ENCODE results near the gene BPIFB2.

BPIFB2 gene

DNA sequence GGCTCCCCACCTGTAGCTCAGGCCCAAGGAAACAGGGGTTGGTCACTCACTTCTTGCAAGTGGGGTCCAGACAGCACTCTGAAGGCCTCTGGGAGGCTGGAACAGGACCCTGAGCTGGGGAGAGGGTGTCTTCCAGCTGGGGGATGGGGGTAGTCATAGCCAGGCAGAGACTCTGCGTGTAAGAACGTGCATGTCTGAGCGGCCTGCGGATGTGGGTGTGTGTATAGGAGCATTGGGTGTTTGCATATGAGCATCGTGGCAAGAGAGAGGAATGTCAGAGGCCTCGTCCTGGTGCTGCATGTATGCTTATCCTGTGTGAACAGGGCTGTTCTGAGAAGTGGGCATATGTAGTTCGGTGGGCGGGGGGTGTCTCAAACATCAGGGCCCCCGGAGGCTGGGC is 58.3 kb downstream of the BPIFB2 start:
- DNase-seq (ENCODE audit: low read depth, low spot score) = no peak
- TF ChIP-seq, protein P1, sequence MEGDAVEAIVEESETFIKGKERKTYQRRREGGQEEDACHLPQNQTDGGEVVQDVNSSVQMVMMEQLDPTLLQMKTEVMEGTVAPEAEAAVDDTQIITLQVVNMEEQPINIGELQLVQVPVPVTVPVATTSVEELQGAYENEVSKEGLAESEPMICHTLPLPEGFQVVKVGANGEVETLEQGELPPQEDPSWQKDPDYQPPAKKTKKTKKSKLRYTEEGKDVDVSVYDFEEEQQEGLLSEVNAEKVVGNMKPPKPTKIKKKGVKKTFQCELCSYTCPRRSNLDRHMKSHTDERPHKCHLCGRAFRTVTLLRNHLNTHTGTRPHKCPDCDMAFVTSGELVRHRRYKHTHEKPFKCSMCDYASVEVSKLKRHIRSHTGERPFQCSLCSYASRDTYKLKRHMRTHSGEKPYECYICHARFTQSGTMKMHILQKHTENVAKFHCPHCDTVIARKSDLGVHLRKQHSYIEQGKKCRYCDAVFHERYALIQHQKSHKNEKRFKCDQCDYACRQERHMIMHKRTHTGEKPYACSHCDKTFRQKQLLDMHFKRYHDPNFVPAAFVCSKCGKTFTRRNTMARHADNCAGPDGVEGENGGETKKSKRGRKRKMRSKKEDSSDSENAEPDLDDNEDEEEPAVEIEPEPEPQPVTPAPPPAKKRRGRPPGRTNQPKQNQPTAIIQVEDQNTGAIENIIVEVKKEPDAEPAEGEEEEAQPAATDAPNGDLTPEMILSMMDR (IDR thresholded peaks at IDR 0.05; ENCODE audit: low read depth, low read length) = no peak
- in situ Hi-C loops (cut with HindIII; ENCODE audit: low sequenced_read_pairs) = no loop called here
- no peak overlapping the region for H3K4me3 ChIP-seq (ENCODE audit: low read depth, low read length)

DNA sequence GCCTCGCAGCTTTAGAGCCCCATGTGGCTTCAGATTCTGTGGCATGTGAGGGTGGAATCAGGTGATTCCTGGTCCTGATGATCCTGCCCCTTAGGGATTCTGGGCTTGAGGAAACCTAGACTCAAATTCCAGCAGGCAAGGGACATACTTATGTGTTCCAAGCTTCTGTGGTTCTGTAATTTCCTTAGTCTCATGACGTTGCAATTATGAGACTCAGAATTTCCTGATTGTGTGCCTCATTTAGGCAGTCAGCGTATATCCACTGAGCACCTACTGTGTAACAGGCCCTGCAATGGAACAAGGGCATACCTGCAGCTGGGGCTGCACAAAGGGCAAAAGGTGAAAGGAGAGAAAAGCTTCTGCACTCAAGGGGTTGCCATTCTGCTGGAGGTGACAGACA is 60.3 kb downstream of the BPIFB2 start:
- no peak for DNase-seq (ENCODE audit: low read depth, low spot score)
- in situ Hi-C loops (cut with HindIII; ENCODE audit: low sequenced_read_pairs) = no loop called here

DNA sequence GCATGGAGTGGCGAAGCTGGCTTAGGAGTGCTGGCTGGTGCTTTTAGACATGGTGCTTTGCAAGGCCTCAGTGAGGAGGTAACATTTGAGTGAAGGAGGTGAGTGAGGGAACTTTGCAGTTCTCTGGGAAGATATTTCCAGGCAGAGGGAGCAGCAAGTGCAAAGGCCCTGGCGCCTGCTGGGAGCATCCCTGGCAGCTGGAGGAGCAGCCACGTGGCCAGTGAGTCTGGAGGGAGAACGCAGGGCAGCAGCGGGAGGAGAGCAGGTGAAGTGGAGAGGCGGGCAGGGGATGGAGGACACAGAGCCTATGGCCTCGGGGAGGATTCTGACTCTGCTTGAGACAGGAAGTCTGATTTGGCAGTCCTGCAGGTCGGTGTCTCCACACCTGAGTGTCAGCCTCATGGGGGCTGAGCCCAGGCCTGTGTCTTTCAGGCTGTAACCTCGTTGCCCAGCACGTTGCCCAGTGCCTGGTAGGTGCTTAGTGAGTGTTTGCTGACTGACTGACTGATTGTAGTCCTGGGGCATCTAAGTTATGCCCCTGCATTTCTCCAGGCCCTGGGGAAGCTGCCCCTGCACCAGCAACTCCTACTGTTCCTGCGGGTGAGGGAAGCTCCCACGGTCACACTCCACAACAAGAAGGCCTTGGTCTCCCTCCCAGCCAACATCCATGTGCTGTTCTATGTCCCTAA is 60.9 kb downstream of the BPIFB2 start:
- TF ChIP-seq, protein P1 (IDR thresholded peaks at IDR 0.05; ENCODE audit: low read depth, low read length) = no peak
- no peak overlapping the region for H3K4me3 ChIP-seq (ENCODE audit: low read depth, low read length)
- in situ Hi-C loops (cut with HindIII; ENCODE audit: low sequenced_read_pairs) = no loop called here
- DNase-seq (ENCODE audit: low read depth, low spot score) = no peak

More for the DNA sequence above, 60.3 kb downstream of the BPIFB2 start:
- TF ChIP-seq, protein P1 (IDR thresholded peaks at IDR 0.05; ENCODE audit: low read depth, low read length) = no peak
- H3K4me3 ChIP-seq (ENCODE audit: low read depth, low read length) = no peak overlapping the region

DNA sequence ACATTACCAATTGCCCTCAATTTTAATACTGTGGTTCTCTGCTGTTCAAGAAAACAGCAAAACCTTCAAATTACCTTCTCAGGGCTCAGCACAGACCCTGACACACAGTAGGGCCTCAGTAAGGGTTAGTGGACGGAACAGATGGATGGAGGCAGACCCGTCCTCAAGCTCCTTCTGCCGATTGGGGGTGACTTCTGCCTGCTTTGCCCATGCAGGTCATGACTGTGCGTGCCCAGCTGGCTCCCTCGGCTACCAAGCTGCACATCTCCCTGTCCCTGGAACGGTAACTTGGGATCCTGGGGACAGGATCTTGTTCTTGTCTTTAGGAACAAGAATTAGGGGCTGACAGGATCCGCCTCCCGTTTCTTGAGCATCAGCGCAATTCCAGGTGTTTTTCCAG is 62.2 kb downstream of the BPIFB2 start:
- no peak overlapping the region for H3K4me3 ChIP-seq (ENCODE audit: low read depth, low read length)
- TF ChIP-seq, protein P1 (IDR thresholded peaks at IDR 0.05; ENCODE audit: low read depth, low read length) = no peak
- in situ Hi-C loops (cut with HindIII; ENCODE audit: low sequenced_read_pairs) = no loop called here
- no peak for DNase-seq (ENCODE audit: low read depth, low spot score)

DNA sequence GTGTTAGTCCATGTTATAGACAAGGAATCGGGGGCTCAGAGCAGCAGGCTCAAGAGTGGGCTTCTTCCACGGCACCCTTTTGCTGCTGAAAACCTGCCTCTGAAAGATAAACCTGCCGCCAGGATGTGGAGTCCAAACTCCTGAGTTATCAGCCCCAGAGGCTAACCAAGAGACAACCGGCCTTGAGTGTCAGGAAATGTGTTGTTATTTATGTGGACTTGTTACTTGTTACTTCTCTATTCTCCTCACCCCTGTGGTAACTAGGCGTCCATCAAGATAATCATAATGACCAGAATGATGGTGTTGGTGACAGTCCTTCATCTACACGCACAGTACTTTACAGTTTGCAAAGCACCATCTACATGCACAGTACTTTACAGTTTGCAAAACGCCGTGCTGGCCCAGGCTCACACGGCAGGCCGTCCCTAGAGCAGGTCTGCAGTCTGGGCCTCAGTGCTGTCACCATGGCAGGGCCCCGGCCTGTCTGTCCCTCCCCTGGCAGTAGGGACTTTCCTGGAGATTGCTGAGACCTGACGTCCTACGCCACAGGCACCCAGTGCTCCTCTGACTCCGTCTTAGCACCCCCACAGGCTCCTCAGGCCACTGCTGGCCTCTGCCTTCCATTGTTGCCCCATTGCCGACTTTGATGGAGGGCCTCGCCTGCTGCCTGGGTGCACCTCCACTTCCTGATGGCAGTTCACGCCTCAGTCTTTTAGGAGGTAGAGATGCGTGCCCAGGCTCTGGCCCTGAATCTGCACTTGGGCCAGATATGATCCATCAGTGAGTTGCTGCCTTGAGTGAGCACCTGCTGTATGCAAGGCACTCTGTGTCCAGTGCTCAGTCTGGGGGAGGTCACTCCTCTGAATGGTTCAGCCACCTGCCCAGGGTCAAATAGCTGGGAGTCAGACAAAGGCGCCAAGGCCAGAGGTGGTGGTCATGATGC is 62.9 kb downstream of the BPIFB2 start:
- DNase-seq (ENCODE audit: low read depth, low spot score) = no peak
- in situ Hi-C loops (cut with HindIII; ENCODE audit: low sequenced_read_pairs) = no loop called here
- no peak overlapping the region for H3K4me3 ChIP-seq (ENCODE audit: low read depth, low read length)
- TF ChIP-seq, protein P1 (IDR thresholded peaks at IDR 0.05; ENCODE audit: low read depth, low read length) = no peak

DNA sequence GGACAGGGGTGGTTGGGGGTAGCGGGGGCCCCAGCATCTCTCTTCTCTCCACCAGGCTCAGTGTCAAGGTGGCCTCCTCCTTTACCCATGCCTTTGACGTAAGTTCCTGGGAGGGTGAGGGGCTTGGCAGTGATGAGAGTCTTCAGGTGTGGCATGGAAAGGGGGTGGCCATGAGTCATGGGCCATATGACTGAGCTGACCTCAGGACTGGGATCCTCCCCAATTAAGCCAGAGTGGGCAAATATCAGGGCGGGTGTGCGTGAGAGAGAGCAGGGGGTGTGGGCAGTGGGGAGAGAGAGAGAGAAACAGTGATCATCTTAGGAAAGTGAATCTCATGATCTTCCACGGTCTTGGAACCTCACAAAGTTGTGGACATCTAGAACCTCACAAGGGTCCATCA is 63.7 kb downstream of the BPIFB2 start:
- in situ Hi-C loops (cut with HindIII; ENCODE audit: low sequenced_read_pairs) = no loop called here
- DNase-seq (ENCODE audit: low read depth, low spot score) = no peak
- TF ChIP-seq, protein P1 (IDR thresholded peaks at IDR 0.05; ENCODE audit: low read depth, low read length) = no peak

More for the DNA sequence above, 63.7 kb downstream of the BPIFB2 start:
- H3K4me3 ChIP-seq (ENCODE audit: low read depth, low read length) = no peak overlapping the region

All from astrocyte of the spinal cord (primary cell).